NCI-H748 treated with DMSO at 0.1 percent for 48 hours (cell line): ENCODE data around the gene MYCL.

Experiments
- DNase-seq: peaks from one replicate; lab custom pipeline; 2025; lab: John Stamatoyannopoulos, UW

MYCL gene, protein sequence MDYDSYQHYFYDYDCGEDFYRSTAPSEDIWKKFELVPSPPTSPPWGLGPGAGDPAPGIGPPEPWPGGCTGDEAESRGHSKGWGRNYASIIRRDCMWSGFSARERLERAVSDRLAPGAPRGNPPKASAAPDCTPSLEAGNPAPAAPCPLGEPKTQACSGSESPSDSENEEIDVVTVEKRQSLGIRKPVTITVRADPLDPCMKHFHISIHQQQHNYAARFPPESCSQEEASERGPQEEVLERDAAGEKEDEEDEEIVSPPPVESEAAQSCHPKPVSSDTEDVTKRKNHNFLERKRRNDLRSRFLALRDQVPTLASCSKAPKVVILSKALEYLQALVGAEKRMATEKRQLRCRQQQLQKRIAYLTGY

DNA sequence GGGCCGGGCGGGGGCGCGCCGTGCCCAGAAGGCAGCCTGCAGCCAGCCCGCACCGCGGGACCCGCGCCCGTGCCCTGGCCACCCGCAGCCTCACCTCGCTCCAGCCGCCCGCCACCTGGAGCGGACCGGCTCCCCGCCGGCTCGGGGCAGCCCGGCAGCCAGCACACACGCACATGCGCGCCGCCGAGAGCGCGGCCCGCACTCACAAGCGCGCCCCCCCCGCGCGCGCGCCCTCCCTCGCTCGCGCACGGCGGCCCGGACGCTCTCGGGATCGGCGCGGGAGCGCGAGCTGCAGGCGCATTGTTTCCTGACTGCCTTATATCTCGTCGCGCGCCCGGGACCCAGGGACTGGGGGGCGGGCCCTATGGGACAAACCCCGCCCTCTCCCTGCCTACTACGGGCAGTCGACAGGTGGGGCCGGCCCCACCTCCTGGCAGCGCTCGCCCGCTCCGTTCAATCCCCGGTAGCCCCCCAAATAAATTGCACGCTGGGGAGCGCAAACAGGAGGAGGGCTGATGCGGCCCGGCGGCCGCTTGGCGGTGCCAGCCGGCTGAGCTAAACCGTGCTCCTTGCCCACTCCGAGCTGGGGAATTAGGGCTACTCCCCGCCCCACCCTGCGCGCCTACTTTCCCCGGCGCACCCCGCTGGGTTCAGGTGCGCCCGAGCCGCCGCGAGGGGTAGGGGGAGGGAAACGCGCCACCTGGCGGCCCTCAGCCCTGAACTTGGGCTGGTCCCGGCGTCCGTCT lies at the start of gene MYCL:
Gene MYCL (minus strand): TSS at position 204 of the 746 bp plus-strand sequence. CDS start 483 bp downstream, outside the sequence.
- DNase-seq = peak; percentile 100

GRCh38 chr1:39949891-39950290 lies 48.2 kb upstream of the MYCL start:
- no peak for DNase-seq

- no peak for DNase-seq
Observed at GRCh38 chr1:39947260-39947659, 45.5 kb upstream of the MYCL start.

DNA sequence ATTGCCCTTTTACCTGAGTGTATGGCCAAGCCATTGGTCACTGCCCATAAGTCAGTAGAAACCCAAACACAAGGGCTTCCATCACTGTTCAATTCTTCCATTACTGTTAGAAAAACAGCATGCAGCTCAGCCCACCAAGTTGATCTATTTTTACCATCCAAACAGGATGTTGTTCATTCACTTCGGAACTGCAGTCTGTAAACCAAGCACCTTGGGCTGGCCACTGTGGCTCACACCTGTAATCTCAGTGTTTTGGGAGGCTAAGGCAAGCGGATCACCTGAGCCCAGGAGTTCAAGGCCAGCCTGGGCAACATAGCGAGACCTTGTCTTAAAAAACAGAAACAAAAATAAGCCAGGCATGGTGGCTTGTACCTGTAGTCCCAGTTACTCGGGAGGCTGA lies 44.5 kb upstream of the MYCL start:
- no peak for DNase-seq

GRCh38 chr1:39944410-39945112 lies 42.8 kb upstream of the MYCL start:
- DNase-seq = no peak

DNA sequence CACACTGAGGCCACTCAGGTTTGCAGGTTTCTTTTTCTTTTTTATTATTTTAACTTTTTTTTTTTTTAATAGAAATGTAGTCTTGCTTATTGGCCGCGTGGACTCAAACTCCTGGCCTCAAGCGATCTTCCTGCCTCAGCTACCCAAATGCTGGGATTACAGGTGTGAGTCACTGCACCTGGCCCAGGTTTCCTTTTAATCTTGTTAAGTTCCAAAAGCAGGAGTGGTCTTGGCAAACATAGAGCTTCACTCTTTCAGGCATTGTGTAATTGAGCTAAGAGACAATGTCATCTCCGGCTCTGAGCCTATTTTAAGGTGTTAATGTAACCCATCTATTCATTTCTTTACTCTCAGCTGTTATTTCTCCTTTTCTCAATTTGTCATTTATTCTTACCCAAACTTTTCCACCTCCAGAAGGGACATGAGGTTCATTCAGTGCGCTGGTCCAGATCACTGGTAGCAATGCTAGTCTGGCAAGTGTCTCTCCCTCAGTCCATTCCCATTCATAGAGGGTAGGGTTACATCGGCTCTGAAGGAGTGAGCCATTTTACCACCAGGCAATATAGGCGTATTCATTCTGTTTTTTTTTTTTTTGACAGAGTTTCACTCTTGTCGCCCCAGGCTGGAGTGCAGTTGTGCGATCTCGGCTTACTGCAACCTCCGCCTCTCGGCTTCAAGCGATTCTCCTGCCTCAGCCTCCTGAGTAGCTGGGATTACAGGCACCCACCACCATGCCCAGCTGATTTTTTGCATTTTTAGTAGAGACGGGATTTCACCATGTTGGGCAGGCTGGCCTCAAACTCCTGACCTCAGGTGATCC lies 42.0 kb upstream of the MYCL start:
- no peak for DNase-seq

GRCh38 chr1:39940980-39941871 lies 39.5 kb upstream of the MYCL start:
- DNase-seq = no peak

DNA sequence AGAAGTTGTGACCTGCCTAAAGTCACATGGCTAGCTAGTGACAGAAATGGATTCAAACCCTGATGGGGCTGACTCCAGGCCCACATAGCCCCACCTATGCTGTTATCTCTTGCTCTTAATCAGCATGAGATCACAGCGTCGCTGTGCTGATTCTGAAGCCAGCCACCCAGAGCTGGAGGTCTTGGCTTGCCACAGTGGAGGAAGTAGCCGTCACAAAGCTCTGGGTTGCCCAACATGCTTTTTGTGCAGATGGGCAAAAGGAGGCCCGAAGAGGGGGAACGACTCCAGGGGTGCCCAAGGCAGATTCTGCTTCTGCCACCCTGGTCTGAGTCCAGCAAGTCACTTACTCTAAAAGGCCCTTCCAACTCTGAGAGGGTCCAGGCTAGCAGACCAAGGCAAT lies 38.5 kb upstream of the MYCL start:
- DNase-seq = no peak

DNA sequence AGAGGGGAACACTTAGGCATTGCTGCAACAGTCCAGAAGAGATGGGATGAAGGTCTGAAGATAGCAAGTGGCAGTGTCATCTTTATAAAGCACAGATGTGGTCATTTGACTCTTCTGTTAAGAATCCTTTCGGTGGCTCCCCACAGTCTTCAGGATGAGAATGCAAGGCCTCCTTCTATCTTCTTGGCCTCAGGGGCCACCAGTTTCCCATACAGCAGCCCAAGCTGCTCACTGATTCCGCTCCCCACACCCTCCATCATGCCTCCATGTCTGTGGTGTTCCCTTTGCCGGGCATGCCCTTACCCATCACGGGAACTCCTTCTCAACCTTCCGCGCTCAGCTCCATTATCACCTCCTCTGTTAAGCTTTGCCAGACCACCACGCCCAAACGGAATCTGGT lies 37.1 kb upstream of the MYCL start:
- DNase-seq = no peak

GRCh38 chr1:39936724-39937491 lies 35.2 kb upstream of the MYCL start:
- no peak for DNase-seq

DNA sequence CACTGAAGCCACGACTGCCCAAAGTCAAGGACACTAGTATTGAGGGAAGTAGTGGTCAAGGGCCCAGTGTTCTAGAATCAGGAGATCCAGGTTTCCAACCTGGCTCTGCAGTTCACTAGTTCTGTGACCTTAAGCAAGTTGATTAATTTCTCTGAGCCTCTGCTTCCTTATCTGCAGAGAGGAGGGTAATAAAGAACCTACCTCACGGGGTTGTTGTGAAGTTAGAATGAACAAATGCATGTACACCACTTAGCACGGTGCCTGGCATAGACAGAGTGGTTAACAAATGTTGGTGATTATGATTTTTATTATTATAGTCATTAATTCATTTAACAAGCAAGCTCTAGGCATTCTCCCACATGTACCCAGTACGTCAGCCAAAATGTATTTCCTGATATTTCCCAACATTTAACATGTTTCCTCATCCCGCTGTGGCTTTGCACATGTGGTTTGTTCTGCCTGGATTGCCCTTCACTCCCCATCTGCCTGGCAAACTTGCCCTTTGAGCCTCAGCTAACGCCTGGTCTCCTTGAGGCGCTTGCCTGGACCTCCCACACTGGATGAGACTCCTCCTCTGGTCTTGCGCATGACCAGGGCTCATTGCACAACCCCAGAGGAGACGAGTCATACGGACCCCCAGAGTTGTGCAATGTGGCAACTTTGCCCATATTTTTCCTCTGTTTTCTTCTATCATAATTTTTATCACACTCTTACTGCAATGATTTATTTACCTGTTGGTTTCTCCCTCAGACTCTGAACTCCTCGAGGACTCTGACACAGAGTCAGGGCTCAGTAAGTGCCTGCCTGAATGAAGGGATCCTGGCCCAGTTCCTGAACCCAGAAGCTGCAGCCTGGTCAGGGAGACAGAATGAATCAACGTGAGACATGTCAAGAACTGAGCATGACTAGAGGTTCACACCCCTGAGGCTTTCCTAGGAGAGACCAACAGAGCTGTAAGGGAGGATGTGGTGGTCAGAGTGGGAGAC lies 32.5 kb upstream of the MYCL start:
- DNase-seq = no peak

- DNase-seq = no peak
Observed at GRCh38 chr1:39928809-39929587, 27.3 kb upstream of the MYCL start.

GRCh38 chr1:39927538-39927937 lies 25.8 kb upstream of the MYCL start:
- DNase-seq = no peak

DNA sequence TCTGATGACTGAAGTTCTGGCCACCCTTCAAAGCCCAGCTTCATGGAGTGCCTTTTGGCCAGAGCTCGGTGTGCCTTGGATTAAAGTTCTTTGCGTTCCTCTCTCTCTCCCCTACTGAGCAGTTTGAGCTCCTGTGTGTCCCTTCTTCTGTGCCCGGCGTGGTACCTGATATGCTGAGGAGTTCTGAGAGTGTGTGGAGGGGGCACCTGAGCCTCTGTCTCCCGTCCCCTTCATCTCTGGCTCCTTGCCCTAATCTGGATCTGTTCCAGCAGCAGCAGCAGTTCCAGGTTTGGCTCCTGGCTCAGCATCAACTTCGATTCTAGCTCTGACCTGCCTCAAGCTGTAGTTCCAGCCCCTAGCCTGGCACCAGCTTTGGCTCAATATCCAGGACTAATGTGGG lies 25.1 kb upstream of the MYCL start:
- DNase-seq = no peak

- no peak for DNase-seq
Observed at GRCh38 chr1:39926343-39926793, 24.7 kb upstream of the MYCL start.

DNA sequence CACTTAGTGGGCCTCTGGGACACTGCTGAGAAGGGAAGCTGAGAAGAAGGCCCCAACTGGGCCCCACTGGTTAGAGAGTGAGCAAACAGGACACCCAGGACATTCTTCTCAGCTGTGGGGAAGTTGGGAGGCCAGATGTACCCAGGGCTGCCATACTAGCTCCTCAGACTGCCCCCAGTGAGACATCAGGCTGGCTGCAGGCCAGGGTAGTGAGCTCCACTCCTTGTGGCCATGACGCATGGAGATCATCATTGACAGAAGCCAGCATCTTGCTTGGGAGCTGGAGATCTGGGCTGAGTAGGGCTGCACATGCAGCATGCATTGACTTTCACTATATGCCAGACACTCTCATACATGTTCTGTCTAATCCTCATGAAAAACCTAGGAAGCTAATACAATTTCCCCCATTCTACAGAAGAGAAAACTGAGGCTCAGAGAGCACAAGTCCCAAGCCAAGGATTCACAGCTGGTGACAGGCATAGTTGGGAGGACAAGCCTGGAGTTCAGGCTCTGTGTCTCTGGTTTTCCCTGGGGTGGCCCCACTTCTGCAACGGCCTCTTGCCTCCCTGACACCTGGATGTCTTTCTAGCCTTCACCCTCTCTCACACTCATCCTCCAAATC lies 24.1 kb upstream of the MYCL start:
- DNase-seq = no peak

DNA sequence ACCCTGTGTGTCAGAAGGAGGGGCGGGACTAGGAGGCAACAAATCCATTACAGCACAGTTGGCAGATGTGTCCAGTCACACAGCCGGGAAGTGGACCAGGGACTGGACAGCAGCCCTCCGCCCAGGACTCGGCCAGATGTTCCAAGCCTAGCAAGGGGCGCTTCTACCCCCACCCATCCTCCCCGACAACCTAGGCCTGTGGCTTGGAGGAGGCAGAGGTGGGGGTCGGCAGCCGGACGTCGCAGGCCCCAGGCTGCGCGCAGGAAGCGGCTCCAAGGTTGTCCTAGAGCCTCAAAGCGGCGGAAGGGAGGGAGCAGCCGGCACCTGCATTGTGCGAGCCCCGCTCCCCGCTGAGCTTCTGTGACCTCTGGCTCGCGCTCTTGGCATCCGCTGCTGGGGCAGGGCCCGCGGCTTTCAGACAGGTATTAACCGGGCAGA lies 20.6 kb upstream of the MYCL start:
- DNase-seq = peak; percentile 61
